Caco-2 (cell line): ENCODE data around the gene CCL4. TPM values are rescaled to one million over a fixed set of nuclear protein-coding genes. Genes with fewer than 3 reads are reported as not detected.
"Not testable (repeated sequence)": the region's sequence is repeated elsewhere in the genome, so short reads cannot be mapped to it uniquely, and the experiment has no call there.

ENCODE experiments used
- BruUV-seq: library from RNA; stranded (reverse); fragments of 400-500 nt; replicated peaks from 2 replicates; lab custom pipeline; 2021; lab: Mats Ljungman, UMichigan
- CTCF ChIA-PET: fragments of 300-600 bp; sonication (Branson Sonifier 250); formaldehyde crosslinking; loops from one replicate; lab custom pipeline; 2022; ENCODE audit warnings: antibody characterized with exemption; lab: Charles Lee
- POLR2A ChIA-PET: fragments of 300-600 bp; sonication (Branson Sonifier 250); formaldehyde crosslinking; loops from one replicate; lab custom pipeline; 2022; ENCODE audit warnings: antibody characterized with exemption; lab: Charles Lee
- DNase-seq, 2 experiments: peaks; one replicate each; pipeline versions ENCODE4 v3.0.0 to v3.0.0-alpha.2; 2020 to 2022
- H3K27me3 ChIP-seq: replicated peaks from 2 replicates; pipeline ENCODE4 v1.6.0; 2011; ENCODE audit warnings: low read length; ENCODE audit not compliant: control insufficient read depth, insufficient read depth
- H3K36me3 ChIP-seq: 2 replicates; pipeline ENCODE4 v1.5.1; 2011; ENCODE audit warnings: low read length; ENCODE audit not compliant: control insufficient read depth, insufficient read depth
- H3K4me1 ChIP-seq: fragments of 250-450 bp; sonication (Bioruptor Pico); 2 replicates; pipeline ENCODE4 v1.5.1; 2020; ENCODE audit warnings: mild to moderate bottlenecking
- H3K4me3 ChIP-seq: 2 replicates; pipeline ENCODE4 v1.5.1; 2011; ENCODE audit warnings: low read depth, mild to moderate bottlenecking, control low read depth, low read length
- H3K9me3 ChIP-seq: fragments of 250-450 bp; sonication (Bioruptor Pico); 2 replicates; pipeline ENCODE4 v1.5.1; 2020; ENCODE audit warnings: mild to moderate bottlenecking, moderate library complexity
- H3K27ac Mint-ChIP-seq: one replicate; pipeline ENCODE4 v1.8.0; 2022; ENCODE audit warnings: mixed read lengths; ENCODE audit not compliant: unreplicated experiment
- H3K27me3 Mint-ChIP-seq: one replicate; pipeline ENCODE4 v1.8.0; 2022; ENCODE audit warnings: mixed read lengths; ENCODE audit not compliant: insufficient read depth, unreplicated experiment
- H3K36me3 Mint-ChIP-seq: one replicate; pipeline ENCODE4 v1.8.0; 2022; ENCODE audit warnings: mild to moderate bottlenecking, mixed read lengths; ENCODE audit not compliant: insufficient read depth, unreplicated experiment
- H3K4me1 Mint-ChIP-seq: one replicate; pipeline ENCODE4 v1.8.0; 2022; ENCODE audit warnings: low read depth, mixed read lengths; ENCODE audit not compliant: unreplicated experiment
- H3K4me3 Mint-ChIP-seq: one replicate; pipeline ENCODE4 v1.8.0; 2022; ENCODE audit warnings: mild to moderate bottlenecking, moderate library complexity, mixed read lengths; ENCODE audit not compliant: unreplicated experiment
- H3K9me3 Mint-ChIP-seq: one replicate; pipeline ENCODE4 v1.8.0; 2022; ENCODE audit warnings: mixed read lengths; ENCODE audit not compliant: unreplicated experiment
- CTCF ChIP-seq, 2 experiments: fragments of 200-600 bp in 1 of 2; IDR thresholded peaks; 1 replicate in 1 of 2; 2 replicates in 1 of 2; pipeline versions ENCODE4 v1.5.1 to v1.8.0; 2011 to 2022; ENCODE audit warnings: antibody characterized with exemption in 1 of 2, control low read depth in 1 of 2, inconsistent platforms in 1 of 2, low read depth in 1 of 2, low read length in 1 of 2, mild to moderate bottlenecking in 1 of 2, moderate library complexity in 1 of 2; ENCODE audit not compliant: insufficient read depth in 1 of 2, severe bottlenecking in 1 of 2, unreplicated experiment in 1 of 2
- intact Hi-C: fragments of 100-400 bp; cut with micrococcal nuclease; formaldehyde crosslinking; loops from one replicate; pipeline ENCODE4 v1.10.0; 2022; ENCODE audit not compliant: unreplicated experiment
- total RNA-seq: library from RNA; stranded (reverse); gene quantifications from 2 replicates; pipeline ENCODE4 v1.2.3, GENCODE V29; 2022

The CCL4 gene
- total RNA-seq, 1 experiment from 2014 or later: not detected

- H3K27me3 ChIP-seq: 0 out of 2 replicates have a peak, but pooled peaks cover 3% of the 10 kb centered on the region
- no peak overlapping the region for H3K4me3 ChIP-seq
- no peaks in the 10 kb centered on the region for H3K4me1 Mint-ChIP-seq
- TF ChIP-seq CTCF (IDR thresholded peaks at IDR 0.05; ENCODE audit: insufficient read depth in 1 of 2, low read depth in 1 of 2, low read length in 1 of 2, severe bottlenecking in 1 of 2, unreplicated experiment in 1 of 2): no peak
- H3K4me1 ChIP-seq: no peaks in the 10 kb centered on the region
- no TSS peak for BruUV-seq
- no peaks in the 10 kb centered on the region for H3K36me3 Mint-ChIP-seq
- DNase-seq: no peak
- H3K36me3 ChIP-seq: no peaks in the 10 kb centered on the region
- no peak overlapping the region for H3K4me3 Mint-ChIP-seq
- peaks cover 11% of the 10 kb centered on the region for H3K27me3 Mint-ChIP-seq
- intact Hi-C loops: no loop called here
- ChIA-PET CTCF (no interaction called here), POLR2A (no interaction called here)
- H3K9me3 ChIP-seq: no peaks in the 10 kb centered on the region
- no peaks in the 10 kb centered on the region for H3K9me3 Mint-ChIP-seq
- no peak overlapping the region for H3K27ac Mint-ChIP-seq
Observed at GRCh38 chr17:36111068-36111490, 7.5 kb downstream of the CCL4 start.

GRCh38 chr17:36112572-36112971 lies 8.9 kb downstream of the CCL4 start:
- CTCF ChIA-PET: no interaction called here
- no peak overlapping the region for H3K4me3 ChIP-seq
- peaks cover 4% of the 10 kb centered on the region for H3K36me3 Mint-ChIP-seq
- BruUV-seq: no TSS peak
- POLR2A ChIA-PET: no interaction called here
- H3K27ac Mint-ChIP-seq: no peak overlapping the region
- no peaks in the 10 kb centered on the region for H3K9me3 ChIP-seq
- intact Hi-C loops: no loop called here
- no peaks in the 10 kb centered on the region for H3K4me1 Mint-ChIP-seq
- DNase-seq: no peak
- no peaks in the 10 kb centered on the region for H3K9me3 Mint-ChIP-seq
- no peaks in the 10 kb centered on the region for H3K36me3 ChIP-seq
- H3K4me3 Mint-ChIP-seq: no peak overlapping the region
- H3K27me3 ChIP-seq: 0 out of 2 replicates have a peak, but pooled peaks cover 3% of the 10 kb centered on the region
- H3K27me3 Mint-ChIP-seq: peaks cover 6% of the 10 kb centered on the region
- H3K4me1 ChIP-seq: no peaks in the 10 kb centered on the region
- TF ChIP-seq CTCF (IDR thresholded peaks at IDR 0.05; ENCODE audit: insufficient read depth in 1 of 2, low read depth in 1 of 2, low read length in 1 of 2, severe bottlenecking in 1 of 2, unreplicated experiment in 1 of 2): no peak

- H3K36me3 ChIP-seq, H3K9me3 Mint-ChIP-seq, H3K9me3 ChIP-seq, BruUV-seq, H3K4me3 Mint-ChIP-seq, H3K27ac Mint-ChIP-seq, H3K27me3 ChIP-seq, H3K36me3 Mint-ChIP-seq, DNase-seq, POLR2A ChIA-PET, H3K4me1 Mint-ChIP-seq, intact Hi-C loops, CTCF ChIA-PET, H3K27me3 Mint-ChIP-seq, H3K4me1 ChIP-seq, H3K4me3 ChIP-seq: not testable (repeated sequence)
Observed at GRCh38 chr17:36113131-36113530, 9.5 kb downstream of the CCL4 start.

- CTCF ChIA-PET, intact Hi-C loops, H3K36me3 Mint-ChIP-seq, H3K9me3 ChIP-seq, POLR2A ChIA-PET, H3K27me3 ChIP-seq, DNase-seq, H3K4me3 Mint-ChIP-seq, H3K36me3 ChIP-seq, BruUV-seq, H3K4me1 Mint-ChIP-seq, H3K4me3 ChIP-seq, H3K9me3 Mint-ChIP-seq, H3K27me3 Mint-ChIP-seq, H3K4me1 ChIP-seq, H3K27ac Mint-ChIP-seq: not testable (repeated sequence)
Observed at GRCh38 chr17:36114971-36115648, 11.5 kb downstream of the CCL4 start.

- BruUV-seq, H3K36me3 ChIP-seq, H3K36me3 Mint-ChIP-seq, H3K4me1 ChIP-seq, H3K27me3 ChIP-seq, DNase-seq, H3K9me3 Mint-ChIP-seq, POLR2A ChIA-PET, CTCF ChIA-PET, H3K27ac Mint-ChIP-seq, H3K27me3 Mint-ChIP-seq, H3K4me3 ChIP-seq, H3K4me1 Mint-ChIP-seq, H3K4me3 Mint-ChIP-seq, intact Hi-C loops, H3K9me3 ChIP-seq: not testable (repeated sequence)
Observed at GRCh38 chr17:36115649-36115977, 12.0 kb downstream of the CCL4 start.
